Prostate gland (tissue), 2 donors: ENCODE results near the gene UNC93A.

ENCODE experiments used
- POLR2A ChIP-seq: fragments of 450-650 bp; IDR thresholded peaks from one replicate; pipeline ENCODE4 v1.6.1; 2016; ENCODE audit warnings: antibody characterized with exemption, mild to moderate bottlenecking
- POLR2AphosphoS5 ChIP-seq: sonication (generic); formaldehyde crosslinking; IDR thresholded peaks from one replicate; pipeline ENCODE4 v1.6.1; 2017; ENCODE audit warnings: antibody characterized with exemption
- TF ChIP-seq, protein P1 (sequence below), 4 experiments: fragments of 200-600 bp in 2 of 4; fragments of 450-650 bp in 2 of 4; sonication (generic) in 2 of 4; IDR thresholded peaks; 1 replicate in 3 of 4; 2 replicates in 1 of 4; pipeline ENCODE4 v1.5.1; 2016 to 2019; ENCODE audit warnings: antibody characterized with exemption in 4 of 4, mild to moderate bottlenecking in 2 of 4, moderate library complexity in 2 of 4

DNA sequence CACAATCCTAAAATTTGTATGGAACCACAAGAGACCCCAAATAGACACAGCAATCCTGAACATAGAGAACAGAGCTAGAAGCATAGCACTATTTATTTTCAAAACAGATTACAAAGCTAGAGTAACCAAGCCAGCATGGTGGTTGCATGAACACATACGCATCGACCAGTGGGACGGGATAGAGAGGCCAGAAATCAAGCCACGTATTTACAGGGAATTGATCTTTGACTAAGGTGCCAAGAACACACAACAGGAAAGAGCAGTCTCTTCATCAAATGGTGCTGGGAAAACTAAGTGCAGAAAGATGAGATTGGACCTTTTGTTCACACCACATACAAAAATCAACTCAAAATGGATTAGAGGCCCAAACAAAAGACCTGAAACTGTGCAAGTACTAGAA lies 54.8 kb downstream of the UNC93A start:
- no peak for TF ChIP-seq POLR2AphosphoS5
- TF ChIP-seq, protein P1, sequence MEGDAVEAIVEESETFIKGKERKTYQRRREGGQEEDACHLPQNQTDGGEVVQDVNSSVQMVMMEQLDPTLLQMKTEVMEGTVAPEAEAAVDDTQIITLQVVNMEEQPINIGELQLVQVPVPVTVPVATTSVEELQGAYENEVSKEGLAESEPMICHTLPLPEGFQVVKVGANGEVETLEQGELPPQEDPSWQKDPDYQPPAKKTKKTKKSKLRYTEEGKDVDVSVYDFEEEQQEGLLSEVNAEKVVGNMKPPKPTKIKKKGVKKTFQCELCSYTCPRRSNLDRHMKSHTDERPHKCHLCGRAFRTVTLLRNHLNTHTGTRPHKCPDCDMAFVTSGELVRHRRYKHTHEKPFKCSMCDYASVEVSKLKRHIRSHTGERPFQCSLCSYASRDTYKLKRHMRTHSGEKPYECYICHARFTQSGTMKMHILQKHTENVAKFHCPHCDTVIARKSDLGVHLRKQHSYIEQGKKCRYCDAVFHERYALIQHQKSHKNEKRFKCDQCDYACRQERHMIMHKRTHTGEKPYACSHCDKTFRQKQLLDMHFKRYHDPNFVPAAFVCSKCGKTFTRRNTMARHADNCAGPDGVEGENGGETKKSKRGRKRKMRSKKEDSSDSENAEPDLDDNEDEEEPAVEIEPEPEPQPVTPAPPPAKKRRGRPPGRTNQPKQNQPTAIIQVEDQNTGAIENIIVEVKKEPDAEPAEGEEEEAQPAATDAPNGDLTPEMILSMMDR (IDR thresholded peaks at IDR 0.05): no peak
- no peak for TF ChIP-seq POLR2A
